ENCODE measurements around the gene FANCD2OS.
"Not testable (repeated sequence)": the region's sequence is repeated elsewhere in the genome, so short reads cannot be mapped to it uniquely, and the experiment has no call there.

The FANCD2OS gene

GRCh38 chr3:10090774-10091173 lies 17.3 kb downstream of the FANCD2OS start:
- not testable (repeated sequence) for DNase-seq

- no peak for DNase-seq
Measured at GRCh38 chr3:10090179-10090578, 17.9 kb downstream of the FANCD2OS start.

- DNase-seq = no peak
Measured at GRCh38 chr3:10088256-10088655, 19.8 kb downstream of the FANCD2OS start.

GRCh38 chr3:10085738-10086137 lies 22.3 kb downstream of the FANCD2OS start:
- DNase-seq = no peak

GRCh38 chr3:10081871-10082270 lies 26.2 kb downstream of the FANCD2OS start:
- no peak for DNase-seq

GRCh38 chr3:10074666-10075065 lies 33.4 kb downstream of the FANCD2OS start:
- DNase-seq = no peak

GRCh38 chr3:10070077-10070476 lies 38.0 kb downstream of the FANCD2OS start:
- not testable (repeated sequence) for DNase-seq

- no peak for DNase-seq
Measured at GRCh38 chr3:10055097-10055496, 53.0 kb downstream of the FANCD2OS start.

All from SIG-M5 (cell line).